HG03097 (cell line): ENCODE results near the gene HACD2.

Source experiments
- ATAC-seq: cut with Tn5 transposase; IDR thresholded peaks from one replicate; pipeline ENCODE4 v1.9.1; 2021; ENCODE audit not compliant: unreplicated experiment, low FRiP score

The HACD2 gene

GRCh38 chr3:123527046-123527445 lies 57.8 kb downstream of the HACD2 start:
- no peak for ATAC-seq

GRCh38 chr3:123526474-123526873 lies 58.4 kb downstream of the HACD2 start:
- no peak for ATAC-seq

- ATAC-seq, result no peak
Observed at GRCh38 chr3:123525433-123525832, 59.4 kb downstream of the HACD2 start.

DNA sequence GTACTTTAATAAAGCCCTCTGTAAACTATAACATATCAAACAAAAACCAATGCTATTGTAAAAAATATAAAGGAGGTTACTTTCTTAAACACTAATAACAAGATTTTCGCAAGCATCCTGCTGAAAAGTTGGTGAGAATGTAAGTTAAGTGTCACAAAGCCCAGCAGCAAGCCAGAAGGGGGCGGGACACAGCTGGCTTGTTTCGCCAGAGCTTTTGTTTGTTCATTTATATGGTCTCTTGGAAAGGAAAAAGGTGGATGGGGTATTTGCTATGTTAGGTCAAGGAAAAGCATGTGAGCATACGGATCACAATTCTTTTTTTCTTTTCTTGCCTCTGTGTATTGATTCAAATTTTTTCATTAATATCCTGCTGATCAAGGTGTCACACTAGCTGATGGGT lies 59.9 kb downstream of the HACD2 start:
- ATAC-seq, result no peak

DNA sequence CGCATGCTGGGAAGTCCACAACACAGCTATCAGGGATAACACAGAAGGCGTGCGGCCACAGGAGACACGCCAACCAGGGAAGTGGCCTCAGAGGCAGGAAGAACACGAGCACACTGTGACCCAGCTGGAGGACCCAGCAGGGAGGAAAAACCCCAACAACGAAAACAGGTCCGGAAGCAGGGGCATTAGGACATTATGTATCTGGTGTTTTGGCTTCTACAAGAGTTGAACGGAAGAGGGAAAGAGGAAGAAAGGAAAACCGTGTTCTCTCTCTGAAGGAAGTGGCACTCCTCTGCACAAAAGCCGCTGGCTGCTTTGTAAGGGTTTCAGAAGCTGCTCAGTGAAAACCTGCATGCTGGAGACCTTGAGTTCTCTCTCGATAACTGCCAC lies 61.8 kb downstream of the HACD2 start:
- no peak for ATAC-seq

- ATAC-seq, result no peak
Observed at GRCh38 chr3:123522320-123523022, 62.4 kb downstream of the HACD2 start.

DNA sequence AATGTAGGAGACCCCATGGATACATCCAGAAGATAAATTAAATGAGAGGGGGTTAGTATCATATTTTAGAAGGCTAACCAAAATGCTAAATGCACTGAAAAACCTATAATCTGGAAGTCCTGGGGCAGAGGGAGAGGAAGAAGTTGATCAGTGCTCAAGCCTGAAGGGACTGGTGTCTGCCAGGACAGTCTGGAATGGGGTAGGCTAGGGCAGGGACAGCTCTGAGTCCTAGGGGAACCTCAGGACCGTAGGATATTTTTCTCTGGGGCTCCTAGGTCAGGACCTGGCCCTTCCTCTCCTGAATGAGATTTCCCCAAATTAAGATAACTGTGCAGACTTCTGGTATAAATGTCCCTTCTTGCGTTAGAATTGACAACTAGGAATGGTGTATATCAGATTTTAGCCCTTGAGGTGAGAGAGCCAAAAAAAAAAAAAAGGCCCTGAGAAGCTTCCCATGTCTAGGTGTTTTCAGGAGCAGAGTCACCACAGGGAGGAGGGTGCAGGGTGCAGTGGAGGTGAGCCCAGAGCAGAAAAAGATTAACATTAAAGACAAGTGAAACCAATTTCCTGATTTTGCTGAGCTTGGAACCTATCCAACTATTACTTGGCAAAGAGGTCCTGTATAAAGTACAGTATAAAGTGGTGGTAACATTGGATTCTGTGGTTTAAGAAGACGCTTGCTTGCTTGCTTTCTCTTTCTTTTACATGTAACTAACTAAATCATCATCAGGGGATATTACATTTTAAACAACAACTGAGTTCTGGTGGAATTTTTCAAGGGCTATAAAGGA lies 63.5 kb downstream of the HACD2 start:
- no peak for ATAC-seq

DNA sequence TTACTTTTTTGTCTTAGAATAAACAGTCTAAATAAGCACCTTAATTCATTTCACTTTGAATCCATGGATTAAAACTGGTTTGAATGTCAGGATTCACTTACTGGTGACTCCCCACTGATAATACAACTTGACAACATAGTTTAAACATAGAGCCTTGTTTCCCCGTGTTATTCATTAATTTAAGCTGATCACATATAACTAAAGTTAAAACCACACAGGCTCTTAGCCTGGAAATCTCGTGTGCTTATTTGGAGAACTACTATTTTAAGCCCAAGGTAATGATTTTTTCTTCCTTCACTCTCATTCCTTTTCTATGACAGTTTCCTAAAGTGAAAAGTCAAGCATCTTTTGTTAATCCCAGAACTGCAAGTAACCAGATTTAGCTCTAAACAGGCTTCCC lies 64.2 kb downstream of the HACD2 start:
- ATAC-seq, result no peak

DNA sequence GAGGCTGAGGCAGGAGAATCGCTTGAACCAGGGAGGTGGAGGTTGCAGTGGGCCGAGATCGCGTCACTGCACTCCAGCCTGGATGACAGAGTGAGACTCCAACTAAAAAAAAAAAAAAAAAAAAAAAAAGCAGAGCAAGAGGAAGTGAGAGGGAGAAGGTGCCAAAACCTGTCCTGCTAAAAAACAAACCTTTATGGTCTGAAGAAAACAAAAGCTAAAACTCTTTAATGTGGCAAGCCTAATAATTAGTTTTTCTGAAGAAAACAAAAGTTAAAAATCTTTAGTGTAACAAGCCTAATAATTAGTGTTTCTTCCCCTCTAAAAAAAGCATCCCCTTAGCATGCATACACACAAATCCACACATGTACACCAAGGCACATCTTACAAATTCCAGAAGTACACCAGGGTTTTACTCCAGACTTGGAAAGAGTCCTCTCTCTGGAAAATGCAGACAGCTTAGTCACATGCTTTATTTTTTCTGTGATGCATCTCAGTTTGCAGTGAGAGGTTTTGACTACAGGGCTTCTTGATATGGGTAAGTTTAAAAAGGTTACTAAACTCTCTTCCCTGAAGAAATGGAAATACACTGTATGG lies 65.9 kb downstream of the HACD2 start:
- ATAC-seq, result no peak

GRCh38 chr3:123511726-123512125 lies 73.1 kb downstream of the HACD2 start:
- ATAC-seq, result no peak

- no peak for ATAC-seq
Observed at GRCh38 chr3:123511084-123511483, 73.8 kb downstream of the HACD2 start.

GRCh38 chr3:123508178-123508577 lies 76.7 kb downstream of the HACD2 start:
- no peak for ATAC-seq

GRCh38 chr3:123505820-123506219 lies 79.0 kb downstream of the HACD2 start:
- ATAC-seq, result no peak

- no peak for ATAC-seq
Observed at GRCh38 chr3:123503203-123503602, 81.7 kb downstream of the HACD2 start.

DNA sequence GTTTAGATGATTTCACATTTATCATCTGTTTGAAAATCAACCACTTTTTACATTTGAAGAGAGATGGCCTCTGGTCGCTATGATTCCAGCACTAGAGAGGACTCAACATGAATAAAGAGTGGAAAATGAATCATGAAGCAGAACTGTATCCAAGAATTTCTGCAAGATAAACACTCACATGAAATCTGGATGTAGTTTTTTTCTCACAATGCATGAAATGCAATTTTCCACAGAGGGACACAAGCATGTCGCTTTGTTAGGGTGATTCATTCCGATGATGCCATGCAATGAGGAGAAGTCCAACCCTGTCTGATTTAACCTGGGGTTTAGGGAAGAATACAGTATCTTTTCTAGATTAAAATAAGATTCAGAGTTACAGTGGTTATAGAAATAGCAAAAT lies 85.5 kb downstream of the HACD2 start:
- ATAC-seq, result no peak

DNA sequence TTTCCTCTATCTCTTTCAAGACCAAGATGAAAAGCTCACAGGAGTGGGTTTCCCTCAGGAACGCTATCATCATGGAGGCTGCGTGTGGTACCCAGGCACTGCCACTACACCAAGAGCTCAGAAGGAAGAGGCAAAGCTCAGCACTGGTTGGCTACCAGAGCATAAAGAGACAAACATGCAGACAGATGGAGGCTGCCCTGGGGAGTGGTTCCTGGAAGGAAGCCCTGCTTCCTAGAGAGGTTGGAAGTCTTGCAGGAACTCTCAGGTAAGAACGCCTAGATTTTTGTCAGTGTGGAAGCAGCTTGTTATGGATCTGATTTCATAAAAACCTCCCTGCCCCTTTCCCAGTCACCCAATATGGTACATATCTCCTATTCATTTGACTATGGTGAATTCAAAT lies 86.1 kb downstream of the HACD2 start:
- no peak for ATAC-seq

- no peak for ATAC-seq
Observed at GRCh38 chr3:123493912-123494311, 90.9 kb downstream of the HACD2 start.

GRCh38 chr3:123491966-123492587 lies 92.8 kb downstream of the HACD2 start:
- ATAC-seq, result no peak

- no peak for ATAC-seq
Observed at GRCh38 chr3:123489400-123490004, 95.4 kb downstream of the HACD2 start.

DNA sequence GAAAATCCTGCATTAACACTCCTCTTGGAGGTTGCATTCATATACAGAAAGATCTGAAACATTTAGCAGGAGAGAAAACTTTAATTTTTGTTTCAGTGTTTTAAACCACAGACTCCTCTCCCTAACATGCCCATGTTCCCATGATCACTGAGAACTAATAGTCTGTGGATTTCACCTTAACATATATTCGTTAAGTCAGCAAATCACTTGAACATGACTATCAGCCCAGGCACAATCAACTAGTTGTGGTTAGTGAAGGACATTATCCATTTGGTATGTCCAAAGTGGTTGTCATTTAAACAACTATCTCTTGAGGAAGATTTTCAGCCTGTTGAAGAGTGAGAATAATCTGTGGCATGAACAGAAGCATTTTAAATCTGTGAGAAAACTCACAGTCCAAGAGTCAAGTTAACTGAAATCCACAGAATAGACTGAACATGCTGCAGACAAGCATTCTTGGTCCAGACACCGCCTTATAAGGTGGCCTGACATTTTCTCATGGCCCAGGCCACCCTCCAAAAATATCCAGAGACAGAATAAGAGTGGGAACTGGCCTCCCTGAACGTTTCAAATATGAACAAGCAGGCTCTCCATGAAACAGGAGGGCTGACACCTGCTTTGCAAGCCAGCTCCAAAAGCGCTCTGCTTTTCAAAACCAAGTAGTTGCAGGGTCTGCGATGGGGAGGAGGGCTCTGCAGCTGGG lies 96.1 kb downstream of the HACD2 start:
- no peak for ATAC-seq
